Thyroid gland (tissue), 4 donors: ENCODE results near the gene CDKN2B. TPM values are rescaled to one million over a fixed set of nuclear protein-coding genes. Genes with fewer than 3 reads are reported as not detected.

Experiments
- DNase-seq, 2 donors: peaks; one replicate each; pipeline ENCODE4 v3.0.0-alpha.2; 2019
- H3K27ac ChIP-seq, 3 donors: fragments of 200-600 bp; sonication (generic); 1 replicate in 2 of 3; 2 replicates in 1 of 3; pipeline ENCODE4 v1.5.1; 2016 to 2019; ENCODE audit warnings: mild to moderate bottlenecking in 1 of 3, moderate library complexity in 1 of 3
- H3K27me3 ChIP-seq: fragments of 200-600 bp; sonication (generic); one replicate; pipeline ENCODE4 v1.5.1; 2019
- H3K36me3 ChIP-seq, 2 donors: fragments of 200-600 bp; sonication (generic); one replicate each; pipeline ENCODE4 v1.5.1; 2016 to 2019
- H3K4me1 ChIP-seq, 2 donors: fragments of 200-600 bp; sonication (generic); one replicate each; pipeline ENCODE4 v1.5.1; 2017 to 2019
- H3K4me3 ChIP-seq, 3 donors: fragments of 200-600 bp; sonication (generic); replicated peaks in 1 of 3; 1 replicate in 2 of 3; 2 replicates in 1 of 3; pipeline ENCODE4 v1.5.1; 2016; ENCODE audit warnings: mild to moderate bottlenecking in 1 of 3
- H3K9me3 ChIP-seq: fragments of 200-600 bp; sonication (generic); one replicate; pipeline ENCODE4 v1.5.1; 2017
- POLR2A ChIP-seq, 2 donors: fragments of 450-650 bp; IDR thresholded peaks; one replicate each; pipeline ENCODE4 v1.6.1; 2017; ENCODE audit warnings: antibody characterized with exemption in 2 of 2, mild to moderate bottlenecking in 2 of 2, moderate library complexity in 1 of 2
- WGBS, 2 donors: methylation state at CpG; one replicate each; pipeline ENCODE4 v1.1.5; 2017; 5-methylcytosine and 5-hydroxymethylcytosine counted together
- intact Hi-C: fragments of 100-400 bp; cut with DNase I; formaldehyde crosslinking; loops from one replicate; pipeline ENCODE4 v1.15.1; 2023
- total RNA-seq, 4 donors: library from RNA; depleted of rRNA; stranded (reverse); fragments of >200 nt; gene quantifications; one replicate each; pipeline ENCODE4 v1.2.3, GENCODE V29; 2016
- TF ChIP-seq, protein P1 (sequence below), 6 experiments: fragments of 200-600 bp in 3 of 6; fragments of 450-650 bp in 3 of 6; sonication (generic) in 3 of 6; IDR thresholded peaks; one replicate each; pipeline ENCODE4 v1.5.1; 2016 to 2019; ENCODE audit warnings: antibody characterized with exemption in 6 of 6, mild to moderate bottlenecking in 2 of 6, inconsistent platforms in 1 of 6, moderate library complexity in 1 of 6

CDKN2B gene
- total RNA-seq, 4 donors from 2014 or later = 0.44 to 2.0 (median 1.2) TPM

DNA sequence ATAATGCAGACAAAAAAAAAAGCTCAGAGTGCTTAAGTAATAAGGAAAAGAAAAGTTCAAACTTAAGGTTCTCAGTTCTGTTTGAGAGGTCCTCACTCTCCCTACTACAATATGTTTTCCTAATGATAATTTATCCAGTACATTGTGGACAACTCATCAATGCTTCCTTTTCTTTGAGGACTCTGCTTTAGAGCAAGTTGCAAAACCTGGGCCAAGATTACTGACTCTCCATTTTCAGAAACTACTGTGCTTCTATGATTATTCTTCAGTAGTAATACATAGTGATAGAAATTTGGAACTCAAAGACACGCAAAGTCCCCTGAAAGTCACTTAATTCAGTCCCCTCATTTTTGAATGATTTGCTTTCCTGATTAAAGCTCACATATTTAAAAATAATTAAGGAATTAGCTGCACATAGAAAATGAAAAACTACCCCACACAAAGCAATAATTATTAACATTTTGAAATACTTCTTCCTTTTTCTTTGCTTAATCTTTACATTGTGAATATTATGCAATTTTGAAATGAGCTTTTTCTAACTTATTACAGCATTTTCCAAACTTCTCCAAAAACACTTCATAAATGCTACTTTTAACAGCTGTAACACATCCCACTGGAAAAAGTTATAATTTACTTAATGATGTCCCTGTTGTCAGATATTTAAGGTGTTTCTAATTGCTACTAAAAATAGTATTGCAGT is 26.1 kb downstream of the CDKN2B start:
- Histone ChIP-seq H3K4me3 (no peak overlapping the region), H3K27me3 (peaks cover 10% of the 10 kb centered on the region), H3K4me1 (no peaks in the 10 kb centered on the region), H3K36me3 (no peaks in the 10 kb centered on the region), H3K27ac (no peak overlapping the region), H3K9me3 (no peaks in the 10 kb centered on the region)
- TF ChIP-seq, protein P1, sequence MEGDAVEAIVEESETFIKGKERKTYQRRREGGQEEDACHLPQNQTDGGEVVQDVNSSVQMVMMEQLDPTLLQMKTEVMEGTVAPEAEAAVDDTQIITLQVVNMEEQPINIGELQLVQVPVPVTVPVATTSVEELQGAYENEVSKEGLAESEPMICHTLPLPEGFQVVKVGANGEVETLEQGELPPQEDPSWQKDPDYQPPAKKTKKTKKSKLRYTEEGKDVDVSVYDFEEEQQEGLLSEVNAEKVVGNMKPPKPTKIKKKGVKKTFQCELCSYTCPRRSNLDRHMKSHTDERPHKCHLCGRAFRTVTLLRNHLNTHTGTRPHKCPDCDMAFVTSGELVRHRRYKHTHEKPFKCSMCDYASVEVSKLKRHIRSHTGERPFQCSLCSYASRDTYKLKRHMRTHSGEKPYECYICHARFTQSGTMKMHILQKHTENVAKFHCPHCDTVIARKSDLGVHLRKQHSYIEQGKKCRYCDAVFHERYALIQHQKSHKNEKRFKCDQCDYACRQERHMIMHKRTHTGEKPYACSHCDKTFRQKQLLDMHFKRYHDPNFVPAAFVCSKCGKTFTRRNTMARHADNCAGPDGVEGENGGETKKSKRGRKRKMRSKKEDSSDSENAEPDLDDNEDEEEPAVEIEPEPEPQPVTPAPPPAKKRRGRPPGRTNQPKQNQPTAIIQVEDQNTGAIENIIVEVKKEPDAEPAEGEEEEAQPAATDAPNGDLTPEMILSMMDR (IDR thresholded peaks at IDR 0.05) = no peak
- no peak for TF ChIP-seq POLR2A (IDR thresholded peaks at IDR 0.05)
- intact Hi-C loops = no loop called here
- no peak for DNase-seq
- WGBS, 2 donors = 70 to 75% methylated on average over 1 of the region's 1 CpG

DNA sequence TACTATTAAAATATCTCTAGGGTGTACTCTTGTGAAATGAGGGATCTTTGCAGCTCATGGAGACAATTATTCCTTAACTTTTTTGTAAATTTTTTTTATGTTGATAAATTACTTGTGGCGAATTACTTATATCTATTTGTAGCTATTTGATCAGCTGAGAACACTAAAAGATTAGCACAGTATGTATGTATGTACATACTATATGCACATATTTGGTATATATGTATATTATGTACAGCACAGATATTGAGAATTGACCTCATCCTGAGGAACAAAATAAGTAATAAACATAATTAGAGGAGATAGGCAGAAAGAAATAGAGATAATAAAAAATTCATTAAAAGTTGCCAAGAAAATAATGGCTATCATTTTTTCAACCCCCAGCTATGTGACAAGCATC is 26.7 kb downstream of the CDKN2B start:
- no peak overlapping the region for H3K4me3 ChIP-seq
- H3K27me3 ChIP-seq = peaks cover 15% of the 10 kb centered on the region
- no peak for TF ChIP-seq POLR2A (IDR thresholded peaks at IDR 0.05)
- WGBS, 2 donors = 61 to 74% methylated on average over 1 of the region's 1 CpG
- no peak for DNase-seq
- no peaks in the 10 kb centered on the region for H3K36me3 ChIP-seq
- no peak overlapping the region for H3K27ac ChIP-seq
- H3K9me3 ChIP-seq = no peaks in the 10 kb centered on the region
- intact Hi-C loops = no loop called here
- no peaks in the 10 kb centered on the region for H3K4me1 ChIP-seq

DNA sequence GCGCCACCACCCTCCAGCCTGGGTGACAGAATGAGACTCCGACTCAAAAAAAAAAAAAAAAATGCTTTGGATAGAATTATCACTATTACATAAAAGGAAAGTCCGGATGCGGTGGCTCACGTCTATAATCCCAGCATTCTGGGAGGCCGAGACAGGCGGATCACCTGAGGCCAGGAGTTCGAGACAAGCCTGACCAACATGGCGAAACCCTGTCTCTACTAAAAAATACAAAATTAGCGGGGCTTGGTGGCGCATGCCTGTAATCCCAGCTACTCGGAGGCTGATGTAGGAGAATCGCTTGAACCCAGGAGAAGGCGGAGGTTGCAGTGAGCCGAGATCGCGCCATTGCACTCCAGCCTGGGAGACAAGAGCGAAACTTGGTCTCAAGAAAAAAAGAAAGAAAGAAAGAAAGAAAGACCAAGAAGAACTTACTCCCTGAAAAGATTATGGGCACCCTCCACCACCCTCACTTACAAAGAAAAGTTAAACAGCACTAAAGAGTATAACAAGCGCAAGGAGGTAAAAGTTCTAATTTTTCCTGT is 32.7 kb downstream of the CDKN2B start:
- H3K4me1 ChIP-seq = peaks cover 10 to 12% of the 10 kb centered on the region in 2 donors
- H3K27ac ChIP-seq = no peak overlapping the region
- no peaks in the 10 kb centered on the region for H3K9me3 ChIP-seq
- WGBS, 2 donors = 19 to 28% methylated on average over 19 of the region's 19 CpGs
- H3K36me3 ChIP-seq = no peaks in the 10 kb centered on the region
- peaks cover 60% of the 10 kb centered on the region for H3K27me3 ChIP-seq
- intact Hi-C loops = loop anchor here (10.0 kb wide), 1 partner anchor 48 kb away; no protein-coding TSS in a partner anchor
- DNase-seq = no peak
- H3K4me3 ChIP-seq = no peak overlapping the region
- TF ChIP-seq POLR2A (IDR thresholded peaks at IDR 0.05) = no peak
- TF ChIP-seq, protein P1 (IDR thresholded peaks at IDR 0.05) = no peak

DNA sequence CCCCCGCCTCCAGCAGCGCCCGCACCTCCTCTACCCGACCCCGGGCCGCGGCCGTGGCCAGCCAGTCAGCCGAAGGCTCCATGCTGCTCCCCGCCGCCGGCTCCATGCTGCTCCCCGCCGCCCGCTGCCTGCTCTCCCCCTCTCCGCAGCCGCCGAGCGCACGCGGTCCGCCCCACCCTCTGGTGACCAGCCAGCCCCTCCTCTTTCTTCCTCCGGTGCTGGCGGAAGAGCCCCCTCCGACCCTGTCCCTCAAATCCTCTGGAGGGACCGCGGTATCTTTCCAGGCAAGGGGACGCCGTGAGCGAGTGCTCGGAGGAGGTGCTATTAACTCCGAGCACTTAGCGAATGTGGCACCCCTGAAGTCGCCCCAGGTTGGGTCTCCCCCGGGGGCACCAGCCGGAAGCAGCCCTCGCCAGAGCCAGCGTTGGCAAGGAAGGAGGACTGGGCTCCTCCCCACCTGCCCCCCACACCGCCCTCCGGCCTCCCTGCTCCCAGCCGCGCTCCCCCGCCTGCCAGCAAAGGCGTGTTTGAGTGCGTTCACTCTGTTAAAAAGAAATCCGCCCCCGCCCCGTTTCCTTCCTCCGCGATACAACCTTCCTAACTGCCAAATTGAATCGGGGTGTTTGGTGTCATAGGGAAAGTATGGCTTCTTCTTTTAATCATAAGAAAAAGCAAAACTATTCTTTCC is 34.2 kb downstream of the CDKN2B start:
- H3K9me3 ChIP-seq = no peaks in the 10 kb centered on the region
- intact Hi-C loops = loop anchor here (10.0 kb wide), 1 partner anchor 50 kb away; no protein-coding TSS in a partner anchor
- WGBS, 2 donors = 3 to 4% methylated on average over 38 to 42 of the region's 51 CpGs

DNA sequence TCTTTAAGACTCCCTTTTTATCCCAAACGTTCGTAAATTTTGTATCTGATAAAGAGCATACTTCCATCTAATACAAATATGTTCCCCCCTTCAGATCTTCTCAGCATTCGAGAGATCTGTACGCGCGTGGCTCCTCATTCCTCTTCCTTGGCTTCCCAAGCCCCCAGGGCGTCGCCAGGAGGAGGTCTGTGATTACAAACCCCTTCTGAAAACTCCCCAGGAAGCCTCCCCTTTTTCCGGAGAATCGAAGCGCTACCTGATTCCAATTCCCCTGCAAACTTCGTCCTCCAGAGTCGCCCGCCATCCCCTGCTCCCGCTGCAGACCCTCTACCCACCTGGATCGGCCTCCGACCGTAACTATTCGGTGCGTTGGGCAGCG is 34.8 kb downstream of the CDKN2B start:
- TF ChIP-seq, protein P1 (IDR thresholded peaks at IDR 0.05) = no peak
- TF ChIP-seq POLR2A (IDR thresholded peaks at IDR 0.05) = no peak
- intact Hi-C loops = loop anchor here (10.0 kb wide), 1 partner anchor 50 kb away; no protein-coding TSS in a partner anchor
- no peak for DNase-seq
- Histone ChIP-seq H3K27me3 (peaks cover 75% of the 10 kb centered on the region), H3K36me3 (no peaks in the 10 kb centered on the region), H3K4me1 (peaks cover 10 to 17% of the 10 kb centered on the region in 2 donors), H3K9me3 (no peaks in the 10 kb centered on the region), H3K4me3 (peak overlapping the region in 2 of 3 donors; percentile 9 to 39), H3K27ac (no peak overlapping the region)
- WGBS, 2 donors = 6 to 7% methylated on average over 21 of the region's 21 CpGs

More for the DNA sequence above, 34.2 kb downstream of the CDKN2B start:
- Histone ChIP-seq H3K27ac (no peak overlapping the region), H3K4me1 (peaks cover 10 to 17% of the 10 kb centered on the region in 2 donors), H3K4me3 (peak overlapping the region in 2 of 3 donors; percentile 9 to 39), H3K36me3 (no peaks in the 10 kb centered on the region), H3K27me3 (peaks cover 70% of the 10 kb centered on the region)
- no peak for TF ChIP-seq POLR2A (IDR thresholded peaks at IDR 0.05)
- TF ChIP-seq, protein P1 (IDR thresholded peaks at IDR 0.05) = no peak
- DNase-seq = peak; percentile 14 to 19
